Measurements from ENCODE around the gene COQ7.

COQ7 gene

GRCh38 chr16:19118938-19119431 lies 51.6 kb downstream of the COQ7 start:
- no peak for TF ChIP-seq CTCF (IDR thresholded peaks at IDR 0.05; ENCODE audit: low read depth, low read length, poor library complexity, severe bottlenecking)
- TF ChIP-seq EZH2phosphoT487 (IDR thresholded peaks at IDR 0.05; ENCODE audit: borderline replicate concordance, low read length) = no peak
- H3K27ac ChIP-seq (ENCODE audit: low read depth, low read length) = peak overlapping the region; percentile 37; the same call in 1 of the 2 replicates
- peak overlapping the region; percentile 51 for H3K4me3 ChIP-seq (ENCODE audit: low read length)
- H3F3A ChIP-seq (ENCODE audit: control insufficient read depth, insufficient read depth) = peaks cover 22% of the 10 kb centered on the region
- H3K9me2 ChIP-seq (replicated peaks; ENCODE audit: control insufficient read depth, low read length) = no peaks in the 10 kb centered on the region
- no peaks in the 10 kb centered on the region for H3K9me3 ChIP-seq (ENCODE audit: control insufficient read depth, insufficient read depth, low read length)
- H3K79me2 ChIP-seq (ENCODE audit: control insufficient read depth, low read length) = no peaks in the 10 kb centered on the region
- no peaks in the 10 kb centered on the region for H4K20me1 ChIP-seq (ENCODE audit: control insufficient read depth, insufficient read depth, low read depth, low read length)
- no peaks in the 10 kb centered on the region for H3K36me3 ChIP-seq (ENCODE audit: control insufficient read depth, low read length)
- H3K4me1 ChIP-seq (ENCODE audit: control insufficient read depth, low read length) = peaks cover 47% of the 10 kb centered on the region
- H3K4me2 ChIP-seq (ENCODE audit: low read length) = peak overlapping the region; percentile 71
- H3K27me3 ChIP-seq (ENCODE audit: control insufficient read depth, low read length) = peaks cover 15% of the 10 kb centered on the region

- no peak overlapping the region for H3K27ac ChIP-seq (ENCODE audit: low read depth, low read length)
- peak overlapping the region; percentile 71 for H3K4me2 ChIP-seq (ENCODE audit: low read length)
- no peaks in the 10 kb centered on the region for H4K20me1 ChIP-seq (ENCODE audit: control insufficient read depth, insufficient read depth, low read depth, low read length)
- no peaks in the 10 kb centered on the region for H3K36me3 ChIP-seq (ENCODE audit: control insufficient read depth, low read length)
- no peaks in the 10 kb centered on the region for H3K9me3 ChIP-seq (ENCODE audit: control insufficient read depth, insufficient read depth, low read length)
- no peak for TF ChIP-seq CTCF (IDR thresholded peaks at IDR 0.05; ENCODE audit: low read depth, low read length, poor library complexity, severe bottlenecking)
- TF ChIP-seq EZH2phosphoT487 (IDR thresholded peaks at IDR 0.05; ENCODE audit: borderline replicate concordance, low read length) = no peak
- H3K9me2 ChIP-seq (replicated peaks; ENCODE audit: control insufficient read depth, low read length) = no peaks in the 10 kb centered on the region
- H3K27me3 ChIP-seq (ENCODE audit: control insufficient read depth, low read length) = peaks cover 13% of the 10 kb centered on the region
- H3K79me2 ChIP-seq (ENCODE audit: control insufficient read depth, low read length) = no peaks in the 10 kb centered on the region
- peaks cover 46% of the 10 kb centered on the region for H3K4me1 ChIP-seq (ENCODE audit: control insufficient read depth, low read length)
- peak overlapping the region; percentile 51 for H3K4me3 ChIP-seq (ENCODE audit: low read length)
- H3F3A ChIP-seq (ENCODE audit: control insufficient read depth, insufficient read depth) = peaks cover 22% of the 10 kb centered on the region
Observed at GRCh38 chr16:19119564-19119963, 52.1 kb downstream of the COQ7 start.

GRCh38 chr16:19123535-19124178 lies 56.2 kb downstream of the COQ7 start:
- Histone ChIP-seq H3K4me1 (ENCODE audit: control insufficient read depth, low read length) (peaks cover 14% of the 10 kb centered on the region), H3K36me3 (ENCODE audit: control insufficient read depth, low read length) (no peaks in the 10 kb centered on the region), H3K4me3 (ENCODE audit: low read length) (no peak overlapping the region), H3K9me2 (replicated peaks; ENCODE audit: control insufficient read depth, low read length) (no peaks in the 10 kb centered on the region), H4K20me1 (ENCODE audit: control insufficient read depth, insufficient read depth, low read depth, low read length) (no peaks in the 10 kb centered on the region), H3F3A (ENCODE audit: control insufficient read depth, insufficient read depth) (peaks cover 2% of the 10 kb centered on the region; the same call in 1 of the 2 replicates), H3K4me2 (ENCODE audit: low read length) (no peak overlapping the region), H3K9me3 (ENCODE audit: control insufficient read depth, insufficient read depth, low read length) (no peaks in the 10 kb centered on the region), H3K27me3 (ENCODE audit: control insufficient read depth, low read length) (no peaks in the 10 kb centered on the region), H3K79me2 (ENCODE audit: control insufficient read depth, low read length) (no peaks in the 10 kb centered on the region), H3K27ac (ENCODE audit: low read depth, low read length) (no peak overlapping the region)
- TF ChIP-seq EZH2phosphoT487 (IDR thresholded peaks at IDR 0.05; ENCODE audit: borderline replicate concordance, low read length) = no peak

- Histone ChIP-seq H3K4me1 (ENCODE audit: control insufficient read depth, low read length) (peaks cover 15% of the 10 kb centered on the region), H3K4me3 (ENCODE audit: low read length) (no peak overlapping the region), H3F3A (ENCODE audit: control insufficient read depth, insufficient read depth) (no peaks in the 10 kb centered on the region), H3K27me3 (ENCODE audit: control insufficient read depth, low read length) (no peaks in the 10 kb centered on the region), H3K9me2 (replicated peaks; ENCODE audit: control insufficient read depth, low read length) (no peaks in the 10 kb centered on the region), H4K20me1 (ENCODE audit: control insufficient read depth, insufficient read depth, low read depth, low read length) (no peaks in the 10 kb centered on the region), H3K79me2 (ENCODE audit: control insufficient read depth, low read length) (no peaks in the 10 kb centered on the region), H3K36me3 (ENCODE audit: control insufficient read depth, low read length) (no peaks in the 10 kb centered on the region), H3K27ac (ENCODE audit: low read depth, low read length) (no peak overlapping the region), H3K9me3 (ENCODE audit: control insufficient read depth, insufficient read depth, low read length) (no peaks in the 10 kb centered on the region), H3K4me2 (ENCODE audit: low read length) (no peak overlapping the region)
- TF ChIP-seq EZH2phosphoT487 (IDR thresholded peaks at IDR 0.05; ENCODE audit: borderline replicate concordance, low read length) (no peak), CTCF (IDR thresholded peaks at IDR 0.05; ENCODE audit: low read depth, low read length, poor library complexity, severe bottlenecking) (no peak)
Observed at GRCh38 chr16:19126300-19126699, 58.9 kb downstream of the COQ7 start.

Measured in DOHH2 (cell line).